CD14-positive monocyte (primary cell): ENCODE measurements around the gene METTL1. TPM values are rescaled to one million over a fixed set of nuclear protein-coding genes. Genes with fewer than 3 reads are reported as not detected.

Experiments
- DNase-seq, 3 donors: peaks; one replicate each; pipeline ENCODE4 v3.0.0-alpha.2; 2011 to 2022
- H2AFZ ChIP-seq: 2 replicates; pipeline ENCODE4 v1.6.0; 2012; ENCODE audit warnings: mild to moderate bottlenecking, low read depth, low read length, inconsistent platforms; ENCODE audit not compliant: insufficient read depth, poor library complexity, severe bottlenecking
- H3K27ac ChIP-seq, 2 donors: 1 replicate in 1 of 2; 2 replicates in 1 of 2; pipeline ENCODE4 v1.5.1; 2012 to 2013; ENCODE audit warnings: low read length in 2 of 2, control low read depth in 1 of 2, inconsistent platforms in 1 of 2, low read depth in 1 of 2, mild to moderate bottlenecking in 1 of 2
- H3K27me3 ChIP-seq, 2 donors: one replicate each; pipeline versions ENCODE4 v1.6.0 to v1.6.1; 2011 to 2013; ENCODE audit warnings: low read length in 2 of 2; ENCODE audit not compliant: control insufficient read depth in 2 of 2, insufficient read depth in 2 of 2
- H3K36me3 ChIP-seq, 2 donors: replicated peaks in 1 of 2; 1 replicate in 1 of 2; 2 replicates in 1 of 2; pipeline versions ENCODE4 v1.5.1 to v1.6.1; 2012 to 2013; ENCODE audit warnings: low read length in 2 of 2, control low read depth in 1 of 2, inconsistent platforms in 1 of 2, mild to moderate bottlenecking in 1 of 2; ENCODE audit not compliant: insufficient read depth in 2 of 2, control insufficient read depth in 1 of 2
- H3K4me1 ChIP-seq, 2 donors: 1 replicate in 1 of 2; 2 replicates in 1 of 2; pipeline versions ENCODE4 v1.5.1 to v1.6.1; 2012 to 2013; ENCODE audit warnings: low read length in 2 of 2, control low read depth in 1 of 2, inconsistent platforms in 1 of 2, mild to moderate bottlenecking in 1 of 2, moderate library complexity in 1 of 2; ENCODE audit not compliant: insufficient read depth in 2 of 2, control insufficient read depth in 1 of 2
- H3K4me2 ChIP-seq: replicated peaks from 2 replicates; pipeline ENCODE3; 2012; ENCODE audit warnings: low read length, moderate library complexity, mild to moderate bottlenecking; ENCODE audit not compliant: poor library complexity, severe bottlenecking; ENCODE audit errors: extremely low read depth
- H3K4me3 ChIP-seq, 3 experiments: fragments of 200-600 bp in 1 of 3; sonication (generic) in 1 of 3; replicated peaks in 1 of 3; 1 replicate in 2 of 3; 2 replicates in 1 of 3; pipeline ENCODE4 v1.5.1; 2011 to 2013; ENCODE audit warnings: low read length in 3 of 3, mild to moderate bottlenecking in 3 of 3, control low read depth in 2 of 3, low read depth in 2 of 3, inconsistent platforms in 1 of 3, moderate library complexity in 1 of 3
- H3K79me2 ChIP-seq: 2 replicates; pipeline ENCODE4 v1.6.0; 2012; ENCODE audit warnings: mild to moderate bottlenecking, control low read depth, inconsistent platforms, low read length, moderate library complexity; ENCODE audit not compliant: insufficient read depth
- H3K9ac ChIP-seq: 2 replicates; pipeline ENCODE4 v1.6.0; 2017; ENCODE audit warnings: low read length, mild to moderate bottlenecking; ENCODE audit not compliant: insufficient read depth, poor library complexity, severe bottlenecking
- H3K9me3 ChIP-seq, 2 donors: replicated peaks in 1 of 2; 1 replicate in 1 of 2; 2 replicates in 1 of 2; pipeline versions ENCODE4 v1.5.1 to v1.6.1; 2012 to 2013; ENCODE audit warnings: low read length in 2 of 2, control low read depth in 1 of 2; ENCODE audit not compliant: control insufficient read depth in 1 of 2, insufficient read depth in 1 of 2
- H4K20me1 ChIP-seq: 2 replicates; pipeline ENCODE4 v1.6.0; 2012; ENCODE audit warnings: mild to moderate bottlenecking, low read length, control low read depth, moderate library complexity; ENCODE audit not compliant: insufficient read depth
- H3K27ac Mint-ChIP-seq, 7 donors: one replicate each; pipeline ENCODE4 v1.8.0; 2020; ENCODE audit warnings: mild to moderate bottlenecking in 7 of 7, mixed read lengths in 7 of 7, moderate library complexity in 6 of 7, inconsistent platforms in 2 of 7
- H3K27me3 Mint-ChIP-seq, 3 donors: one replicate each; pipeline ENCODE4 v1.8.0; 2021 to 2022; ENCODE audit warnings: low read depth in 3 of 3, mild to moderate bottlenecking in 3 of 3, mixed read lengths in 3 of 3, moderate library complexity in 3 of 3, inconsistent platforms in 1 of 3
- H3K36me3 Mint-ChIP-seq, 2 donors: one replicate each; pipeline ENCODE4 v1.8.0; 2020; ENCODE audit warnings: mixed read lengths in 2 of 2, inconsistent platforms in 1 of 2, mild to moderate bottlenecking in 1 of 2
- H3K4me1 Mint-ChIP-seq: one replicate; pipeline ENCODE4 v1.8.0; 2020; ENCODE audit warnings: mild to moderate bottlenecking, mixed read lengths
- H3K4me3 Mint-ChIP-seq, 2 donors: one replicate each; pipeline ENCODE4 v1.8.0; 2020; ENCODE audit warnings: mild to moderate bottlenecking in 2 of 2, mixed read lengths in 2 of 2, moderate library complexity in 1 of 2
- H3K9me3 Mint-ChIP-seq, 7 donors: one replicate each; pipeline ENCODE4 v1.8.0; 2020 to 2022; ENCODE audit warnings: mixed read lengths in 7 of 7, mild to moderate bottlenecking in 6 of 7, moderate library complexity in 6 of 7, inconsistent platforms in 2 of 7
- WGBS: methylation state at CpG from one replicate; pipeline ENCODE4 v1.1.5; 2013; ENCODE audit warnings: missing lambda C conversion rate; ENCODE audit not compliant: insufficient coverage; 5-methylcytosine and 5-hydroxymethylcytosine counted together
- intact Hi-C, 2 donors: fragments of 100-400 bp; cut with micrococcal nuclease; formaldehyde crosslinking; loops; one replicate each; pipeline versions ENCODE4 v1.15.0 to v1.15.1; 2023
- polyA plus RNA-seq, 3 donors: library from polyadenylated mRNA; depleted of rRNA in 1 of 3; unstranded in 2 of 3; stranded (reverse) in 1 of 3; fragments of 300-500 nt in 2 of 3; fragments of >200 nt in 1 of 3; fragmentation: Illumina TruSeq in 2 of 3; gene quantifications; 1 replicate in 2 of 3; 2 replicates in 1 of 3; pipeline ENCODE4 v1.2.3, GENCODE V29; 2012 to 2021
- TF ChIP-seq, protein P1 (sequence below): fragments of 200-600 bp; IDR thresholded peaks from one replicate; pipeline ENCODE4 v1.8.0; 2022; ENCODE audit warnings: antibody characterized with exemption, mild to moderate bottlenecking

Gene METTL1
- polyA plus RNA-seq, 3 donors = 3.4 to 5.0 (median 3.7) TPM

DNA sequence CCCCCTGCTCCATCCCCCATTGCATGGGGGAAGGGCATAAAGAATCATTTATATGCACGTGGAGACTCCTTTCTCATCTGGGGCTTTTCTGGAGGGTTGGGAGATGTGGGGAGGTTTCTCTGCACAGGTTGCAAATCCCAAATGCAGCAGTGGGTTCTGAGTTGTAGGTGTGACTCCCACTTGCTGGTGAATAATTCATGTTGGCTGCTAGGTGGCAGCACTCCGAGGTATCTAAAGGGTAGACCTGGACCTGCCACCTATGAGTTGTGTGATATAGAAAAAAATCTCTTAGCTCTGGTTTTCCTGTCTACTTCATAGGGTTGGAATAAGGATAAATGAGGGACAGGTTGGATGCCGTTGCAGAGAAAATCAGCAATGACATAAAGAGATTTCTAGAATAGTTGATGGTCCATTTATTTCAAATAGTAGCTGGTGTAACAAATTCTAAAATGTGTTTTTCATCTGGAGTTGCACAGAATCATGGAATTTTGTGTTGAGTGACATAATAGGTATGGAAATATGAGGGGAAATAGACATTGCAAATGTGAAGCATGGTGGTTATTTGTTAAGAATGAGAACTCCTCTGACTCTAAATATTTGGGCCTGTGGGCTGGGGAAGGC is 12.4 kb downstream of the METTL1 start:
- no peaks in the 10 kb centered on the region for H3K9me3 ChIP-seq
- no peak overlapping the region for H3K4me2 ChIP-seq
- no peak for DNase-seq
- no peak overlapping the region for H3K9ac ChIP-seq
- Mint-ChIP-seq H3K4me1 (peaks cover 18% of the 10 kb centered on the region), H3K27ac (no peak overlapping the region), H3K9me3 (peaks cover 0 to 7% (median 3%) of the 10 kb centered on the region in 7 donors), H3K36me3 (peaks cover 14 to 16% of the 10 kb centered on the region in 2 donors), H3K4me3 (no peak overlapping the region), H3K27me3 (peaks cover 18 to 20% (median 18%) of the 10 kb centered on the region in 3 donors)
- no peaks in the 10 kb centered on the region for H4K20me1 ChIP-seq
- TF ChIP-seq, protein P1, sequence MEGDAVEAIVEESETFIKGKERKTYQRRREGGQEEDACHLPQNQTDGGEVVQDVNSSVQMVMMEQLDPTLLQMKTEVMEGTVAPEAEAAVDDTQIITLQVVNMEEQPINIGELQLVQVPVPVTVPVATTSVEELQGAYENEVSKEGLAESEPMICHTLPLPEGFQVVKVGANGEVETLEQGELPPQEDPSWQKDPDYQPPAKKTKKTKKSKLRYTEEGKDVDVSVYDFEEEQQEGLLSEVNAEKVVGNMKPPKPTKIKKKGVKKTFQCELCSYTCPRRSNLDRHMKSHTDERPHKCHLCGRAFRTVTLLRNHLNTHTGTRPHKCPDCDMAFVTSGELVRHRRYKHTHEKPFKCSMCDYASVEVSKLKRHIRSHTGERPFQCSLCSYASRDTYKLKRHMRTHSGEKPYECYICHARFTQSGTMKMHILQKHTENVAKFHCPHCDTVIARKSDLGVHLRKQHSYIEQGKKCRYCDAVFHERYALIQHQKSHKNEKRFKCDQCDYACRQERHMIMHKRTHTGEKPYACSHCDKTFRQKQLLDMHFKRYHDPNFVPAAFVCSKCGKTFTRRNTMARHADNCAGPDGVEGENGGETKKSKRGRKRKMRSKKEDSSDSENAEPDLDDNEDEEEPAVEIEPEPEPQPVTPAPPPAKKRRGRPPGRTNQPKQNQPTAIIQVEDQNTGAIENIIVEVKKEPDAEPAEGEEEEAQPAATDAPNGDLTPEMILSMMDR = peak; percentile 44
- no peak overlapping the region for H3K4me3 ChIP-seq
- WGBS = 44% methylated on average over 2 of the region's 3 CpGs
- intact Hi-C loops = loop anchor here in 1 of 2 donors (10.0 kb wide), 1 partner anchor 215 kb away; the partner anchor contains the start of gene DCTN2
- peaks cover 10 to 21% of the 10 kb centered on the region in 2 donors for H3K27me3 ChIP-seq
- H3K36me3 ChIP-seq = peaks cover 6 to 14% of the 10 kb centered on the region in 2 donors
- H2AFZ ChIP-seq = no peak overlapping the region
- H3K27ac ChIP-seq = no peak overlapping the region
- no peaks in the 10 kb centered on the region for H3K79me2 ChIP-seq
- peaks cover 18 to 21% of the 10 kb centered on the region in 2 donors for H3K4me1 ChIP-seq

DNA sequence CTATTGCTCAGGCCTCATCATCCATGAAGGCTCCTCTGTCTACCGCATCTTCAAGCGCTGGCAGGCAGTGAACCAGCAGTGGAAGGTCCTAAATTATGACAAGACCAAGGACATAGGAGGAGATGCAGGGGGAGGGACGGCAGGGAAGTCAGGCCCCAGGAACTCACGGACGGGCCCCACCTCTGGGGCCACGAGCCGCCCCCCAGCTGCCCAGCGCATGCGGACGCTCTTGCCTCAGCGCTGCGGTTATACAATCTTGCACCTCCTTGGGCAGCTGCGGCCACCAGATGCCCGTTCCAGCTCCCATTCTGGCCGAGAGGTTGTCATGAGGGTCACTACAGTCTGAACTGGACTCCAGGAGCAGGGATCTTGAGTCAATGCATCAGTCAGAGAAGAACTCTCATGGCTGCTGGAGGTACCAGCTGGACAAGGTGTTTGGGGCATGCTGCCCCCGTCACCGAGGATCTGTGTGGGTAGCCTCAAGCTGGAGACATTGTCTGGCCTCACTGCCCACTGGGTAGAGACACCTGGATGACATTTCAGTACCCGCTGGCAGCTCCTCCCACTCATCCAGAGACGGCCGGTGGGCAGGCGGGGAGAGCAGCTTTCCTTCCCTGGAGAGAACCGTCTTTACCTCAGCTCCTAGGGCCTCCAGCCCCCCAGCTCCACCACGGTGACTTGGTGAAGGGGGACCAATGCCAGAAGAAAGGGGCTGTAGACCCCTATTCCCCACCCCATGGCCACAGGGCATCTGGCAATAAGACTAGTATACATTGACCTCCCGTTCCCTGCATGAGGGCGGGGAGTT is 13.1 kb downstream of the METTL1 start:
- Mint-ChIP-seq H3K27ac (no peak overlapping the region), H3K4me3 (no peak overlapping the region), H3K4me1 (peaks cover 22% of the 10 kb centered on the region), H3K9me3 (peaks cover 0 to 7% (median 0%) of the 10 kb centered on the region in 7 donors), H3K36me3 (peaks cover 10 to 17% of the 10 kb centered on the region in 2 donors), H3K27me3 (peaks cover 15 to 20% (median 16%) of the 10 kb centered on the region in 3 donors)
- TF ChIP-seq, protein P1 = no peak
- H3K27ac ChIP-seq = no peak overlapping the region
- no peak overlapping the region for H3K4me3 ChIP-seq
- H3K36me3 ChIP-seq = peaks cover 6 to 14% of the 10 kb centered on the region in 2 donors
- no peaks in the 10 kb centered on the region for H3K9me3 ChIP-seq
- H3K9ac ChIP-seq = no peak overlapping the region
- intact Hi-C loops = loop anchor here in 1 of 2 donors (10.0 kb wide), 1 partner anchor 214 kb away; the partner anchor contains the start of gene DCTN2
- no peaks in the 10 kb centered on the region for H4K20me1 ChIP-seq
- H3K79me2 ChIP-seq = no peaks in the 10 kb centered on the region
- 97% methylated on average over 17 of the region's 25 CpGs for whole genome bisulfite sequencing
- no peak overlapping the region for H3K4me2 ChIP-seq
- H3K4me1 ChIP-seq = peaks cover 22 to 24% of the 10 kb centered on the region in 2 donors
- no peak for DNase-seq
- H3K27me3 ChIP-seq = peaks cover 3 to 18% of the 10 kb centered on the region in 2 donors
- no peak overlapping the region for H2AFZ ChIP-seq
